CD4-positive, CD25-positive, alpha-beta regulatory T cell (primary cell): ENCODE data around the gene EEF1G. TPM values are rescaled to one million over a fixed set of nuclear protein-coding genes. Genes with fewer than 3 reads are reported as not detected.
"Not testable (repeated sequence)": the region's sequence is repeated elsewhere in the genome, so short reads cannot be mapped to it uniquely, and the experiment has no call there.

Source experiments
- ATAC-seq, 2 donors: fragments of 150-1000 bp; cut with Tn5 transposase; one replicate each; pipeline ENCODE4 v1.10.0; 2021; ENCODE audit warnings: low read depth in 2 of 2, moderate number of reproducible peaks in 2 of 2, moderate library complexity in 1 of 2
- DNase-seq, 3 donors: peaks; one replicate each; pipeline versions ENCODE4 v3.0.0 to v3.0.0-alpha.2; 2012 to 2022; ENCODE audit warnings: mixed read lengths in 1 of 3
- H3K27ac ChIP-seq: one replicate; pipeline ENCODE4 v1.7.0; 2013; ENCODE audit warnings: mild to moderate bottlenecking, low read length; ENCODE audit not compliant: insufficient read depth, poor library complexity, severe bottlenecking
- H3K27me3 ChIP-seq: one replicate; pipeline ENCODE4 v1.7.0; 2013; ENCODE audit warnings: low read length; ENCODE audit not compliant: control insufficient read depth, insufficient read depth
- H3K36me3 ChIP-seq: one replicate; pipeline ENCODE4 v1.7.0; 2013; ENCODE audit warnings: mild to moderate bottlenecking, low read length, moderate library complexity; ENCODE audit not compliant: control insufficient read depth, insufficient read depth
- H3K4me1 ChIP-seq: 2 replicates; pipeline ENCODE4 v1.7.0; 2013; ENCODE audit warnings: mild to moderate bottlenecking, low read length; ENCODE audit not compliant: insufficient read depth, control insufficient read depth, poor library complexity, severe bottlenecking
- H3K4me3 ChIP-seq: one replicate; pipeline ENCODE4 v1.7.0; 2013; ENCODE audit warnings: low read depth, mild to moderate bottlenecking, low read length, moderate library complexity
- H3K9me3 ChIP-seq, 2 experiments: 1 replicate in 1 of 2; 2 replicates in 1 of 2; pipeline ENCODE4 v1.7.0; 2013; ENCODE audit warnings: low read length in 2 of 2, mild to moderate bottlenecking in 1 of 2, moderate library complexity in 1 of 2; ENCODE audit not compliant: control insufficient read depth in 2 of 2
- H3K27ac Mint-ChIP-seq, 3 donors: one replicate each; pipeline ENCODE4 v1.8.0; 2020 to 2022; ENCODE audit warnings: mild to moderate bottlenecking in 3 of 3, mixed read lengths in 3 of 3, moderate library complexity in 2 of 3
- H3K27me3 Mint-ChIP-seq: one replicate; pipeline ENCODE4 v1.8.0; 2022; ENCODE audit warnings: mild to moderate bottlenecking, mixed read lengths
- H3K36me3 Mint-ChIP-seq: one replicate; pipeline ENCODE4 v1.8.0; 2020; ENCODE audit warnings: mixed read lengths
- H3K4me1 Mint-ChIP-seq, 4 donors: one replicate each; pipeline ENCODE4 v1.8.0; 2020 to 2022; ENCODE audit warnings: mixed read lengths in 4 of 4, mild to moderate bottlenecking in 1 of 4
- H3K4me3 Mint-ChIP-seq, 4 donors: one replicate each; pipeline ENCODE4 v1.8.0; 2020 to 2022; ENCODE audit warnings: mild to moderate bottlenecking in 4 of 4, mixed read lengths in 4 of 4, moderate library complexity in 3 of 4
- H3K9me3 Mint-ChIP-seq, 7 donors: one replicate each; pipeline ENCODE4 v1.8.0; 2020 to 2022; ENCODE audit warnings: mixed read lengths in 7 of 7, mild to moderate bottlenecking in 3 of 7, moderate library complexity in 2 of 7
- polyA plus RNA-seq, 4 donors: library from polyadenylated mRNA; unstranded; fragments of 300-500 nt; fragmentation: Illumina TruSeq; gene quantifications; one replicate each; pipeline ENCODE4 v1.2.3, GENCODE V29; 2021
- total RNA-seq: library from RNA; stranded (reverse); gene quantifications from one replicate; pipeline ENCODE4 v1.2.3, GENCODE V29; 2022

EEF1G gene
- total and polyA plus RNA-seq, 5 donors from 2014 or later = 775 to 1,680 (median 1,198) TPM

GRCh38 chr11:62552485-62553079 is 21.1 kb downstream of the EEF1G start:
- H3K27me3 Mint-ChIP-seq = peaks cover 6% of the 10 kb centered on the region
- ATAC-seq (no peak), DNase-seq (no peak)
- no peaks in the 10 kb centered on the region for H3K36me3 Mint-ChIP-seq
- H3K9me3 Mint-ChIP-seq = peaks cover 0 to 3% (median 0%) of the 10 kb centered on the region in 7 donors
- peaks cover 11 to 96% (median 73%) of the 10 kb centered on the region in 4 donors for H3K4me1 Mint-ChIP-seq
- peak overlapping the region; percentile 75 to 89 (median 87) for H3K4me3 Mint-ChIP-seq
- Histone ChIP-seq H3K4me3 (peak overlapping the region; percentile 70), H3K36me3 (no peaks in the 10 kb centered on the region), H3K9me3 (no peaks in the 10 kb centered on the region), H3K27ac (peak overlapping the region; percentile 99), H3K4me1 (peaks cover 83% of the 10 kb centered on the region), H3K27me3 (no peaks in the 10 kb centered on the region)
- H3K27ac Mint-ChIP-seq = peak overlapping the region; percentile 99 to 100 (median 99)

GRCh38 chr11:62550478-62550877 is 23.2 kb downstream of the EEF1G start:
- H3K4me1 ChIP-seq = peaks cover 71% of the 10 kb centered on the region
- not testable (repeated sequence) for H3K27me3 Mint-ChIP-seq, H3K36me3 Mint-ChIP-seq, H3K9me3 ChIP-seq, H3K36me3 ChIP-seq, DNase-seq, H3K27me3 ChIP-seq, H3K9me3 Mint-ChIP-seq, H3K4me3 ChIP-seq, ATAC-seq
- Mint-ChIP-seq H3K27ac (peak overlapping the region; percentile 99 to 100 (median 99)), H3K4me3 (peak overlapping the region; percentile 10 to 88 (median 28)), H3K4me1 (peaks cover 7 to 80% (median 55%) of the 10 kb centered on the region in 4 donors)
- H3K27ac ChIP-seq = peak overlapping the region; percentile 99

GRCh38 chr11:62548545-62549335 is 25.0 kb downstream of the EEF1G start:
- Histone ChIP-seq H3K4me1 (peaks cover 62% of the 10 kb centered on the region), H3K27ac (no peak overlapping the region), H3K27me3 (no peaks in the 10 kb centered on the region), H3K4me3 (no peak overlapping the region), H3K36me3 (no peaks in the 10 kb centered on the region), H3K9me3 (no peaks in the 10 kb centered on the region)
- Mint-ChIP-seq H3K36me3 (no peaks in the 10 kb centered on the region), H3K9me3 (peaks cover 0 to 4% (median 0%) of the 10 kb centered on the region in 7 donors), H3K4me3 (peak overlapping the region in 3 of 4 donors; percentile 91 to 99 (median 98)), H3K27me3 (peaks cover 6% of the 10 kb centered on the region), H3K4me1 (peaks cover 7 to 77% (median 45%) of the 10 kb centered on the region in 4 donors), H3K27ac (peak overlapping the region; percentile 43 to 99 (median 84))
- DNase-seq (no peak), ATAC-seq (no peak)

- DNase-seq (no peak), ATAC-seq (no peak)
- Histone ChIP-seq H3K36me3 (no peaks in the 10 kb centered on the region), H3K4me3 (peak overlapping the region; percentile 18), H3K4me1 (peaks cover 62% of the 10 kb centered on the region), H3K9me3 (no peaks in the 10 kb centered on the region), H3K27ac (peak overlapping the region; percentile 88), H3K27me3 (no peaks in the 10 kb centered on the region)
- peaks cover 4 to 77% (median 40%) of the 10 kb centered on the region in 4 donors for H3K4me1 Mint-ChIP-seq
- H3K27ac Mint-ChIP-seq = peak overlapping the region; percentile 84 to 99 (median 85)
- H3K9me3 Mint-ChIP-seq = peaks cover 0 to 4% (median 0%) of the 10 kb centered on the region in 7 donors
- peak overlapping the region; percentile 87 to 99 (median 94) for H3K4me3 Mint-ChIP-seq
- H3K36me3 Mint-ChIP-seq = no peaks in the 10 kb centered on the region
- H3K27me3 Mint-ChIP-seq = peaks cover 6% of the 10 kb centered on the region
Observed at GRCh38 chr11:62547691-62548281, 25.9 kb downstream of the EEF1G start.

- Histone ChIP-seq H3K4me3 (peak overlapping the region; percentile 55), H3K27me3 (no peaks in the 10 kb centered on the region), H3K36me3 (no peaks in the 10 kb centered on the region), H3K4me1 (peaks cover 62% of the 10 kb centered on the region), H3K27ac (peak overlapping the region; percentile 88), H3K9me3 (no peaks in the 10 kb centered on the region)
- H3K4me1 Mint-ChIP-seq = peaks cover 0 to 77% (median 38%) of the 10 kb centered on the region in 4 donors
- no peaks in the 10 kb centered on the region for H3K36me3 Mint-ChIP-seq
- DNase-seq (no peak), ATAC-seq (no peak)
- H3K4me3 Mint-ChIP-seq = peak overlapping the region; percentile 87 to 99 (median 94)
- peak overlapping the region; percentile 85 to 99 (median 89) for H3K27ac Mint-ChIP-seq
- H3K27me3 Mint-ChIP-seq = peaks cover 6% of the 10 kb centered on the region
- H3K9me3 Mint-ChIP-seq = peaks cover 0 to 4% (median 0%) of the 10 kb centered on the region in 7 donors
Observed at GRCh38 chr11:62546929-62547625, 26.6 kb downstream of the EEF1G start.

- Mint-ChIP-seq H3K36me3 (peaks cover 4% of the 10 kb centered on the region), H3K9me3 (peaks cover 0 to 2% (median 0%) of the 10 kb centered on the region in 7 donors), H3K27ac (peak within 1 kb of the TSS; percentile 85 to 99 (median 92)), H3K4me3 (peak within 1 kb of the TSS; percentile 96 to 99 (median 98)), H3K27me3 (no peaks in the 10 kb centered on the region), H3K4me1 (peaks cover 0 to 77% (median 38%) of the 10 kb centered on the region in 4 donors)
- peak; percentile 46 to 58 for ATAC-seq
- peak within 1 kb of the TSS; percentile 86 for H3K4me3 ChIP-seq
- H3K4me1 ChIP-seq = peaks cover 62% of the 10 kb centered on the region
- DNase-seq = peak; percentile 63 to 70 (median 68)
- H3K9me3 ChIP-seq = no peaks in the 10 kb centered on the region
- no peaks in the 10 kb centered on the region for H3K36me3 ChIP-seq
- no peaks in the 10 kb centered on the region for H3K27me3 ChIP-seq
- peak within 1 kb of the TSS; percentile 88 for H3K27ac ChIP-seq
Observed at GRCh38 chr11:62546244-62546928, 27.3 kb downstream of the EEF1G start, which contains the start of gene AHNAK. Gene AHNAK, minus strand, starts transcription at chr11:62546806. Its CDS starts 10,708 bp downstream, at chr11:62536098.
